Activated naive CD4-positive, alpha-beta T cell (primary cell): Measurements from ENCODE around the gene PHLPP1.
A peak's percentile ranks its signal among the peaks of the same experiment; 100 is the strongest.
"Not testable (repeated sequence)": the region's sequence is repeated elsewhere in the genome, so short reads cannot be mapped to it uniquely, and the experiment has no call there.

Experiments
- DNase-seq, 4 experiments: peaks; one replicate each; lab custom pipeline; 2025; lab: John Stamatoyannopoulos, UW

The PHLPP1 gene

DNA sequence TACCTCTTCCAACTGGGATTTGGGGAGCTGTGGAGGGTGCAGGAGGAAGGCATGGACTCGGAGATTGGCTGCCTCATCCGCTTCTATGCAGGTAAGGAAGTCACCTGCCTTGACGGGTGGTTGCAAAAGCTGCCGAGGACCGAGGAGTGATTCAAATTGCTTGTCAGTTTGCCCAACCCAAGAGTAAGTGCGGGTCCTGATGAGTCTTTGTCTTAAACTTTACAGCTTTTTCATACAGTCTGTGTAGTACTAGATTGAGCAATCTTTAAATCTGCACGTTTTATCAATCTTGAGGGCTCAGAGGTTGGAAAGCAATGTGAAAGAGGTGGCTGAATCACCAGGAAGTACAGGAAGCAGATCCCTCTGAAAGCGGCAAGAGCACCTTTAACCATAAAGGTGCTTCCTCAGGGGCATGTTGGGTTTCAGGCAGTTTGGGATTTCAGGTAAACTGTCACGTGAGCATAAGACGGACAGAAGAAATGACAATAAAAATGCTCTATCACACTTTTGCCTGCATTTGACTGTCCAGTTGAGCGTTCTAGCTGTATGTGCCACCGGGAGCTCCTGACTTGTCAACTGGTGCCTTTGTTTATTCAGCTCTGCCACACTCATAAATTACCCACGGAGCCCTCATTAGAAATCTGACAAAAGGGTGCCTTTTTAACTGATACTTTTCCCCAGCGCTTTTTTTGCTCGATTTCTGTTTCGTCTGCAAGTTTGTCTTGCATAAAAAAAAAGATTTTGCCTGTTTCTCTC lies 2.0 kb downstream of the PHLPP1 start:
- peak in 1 of 4 experiments; percentile 23 for DNase-seq

DNA sequence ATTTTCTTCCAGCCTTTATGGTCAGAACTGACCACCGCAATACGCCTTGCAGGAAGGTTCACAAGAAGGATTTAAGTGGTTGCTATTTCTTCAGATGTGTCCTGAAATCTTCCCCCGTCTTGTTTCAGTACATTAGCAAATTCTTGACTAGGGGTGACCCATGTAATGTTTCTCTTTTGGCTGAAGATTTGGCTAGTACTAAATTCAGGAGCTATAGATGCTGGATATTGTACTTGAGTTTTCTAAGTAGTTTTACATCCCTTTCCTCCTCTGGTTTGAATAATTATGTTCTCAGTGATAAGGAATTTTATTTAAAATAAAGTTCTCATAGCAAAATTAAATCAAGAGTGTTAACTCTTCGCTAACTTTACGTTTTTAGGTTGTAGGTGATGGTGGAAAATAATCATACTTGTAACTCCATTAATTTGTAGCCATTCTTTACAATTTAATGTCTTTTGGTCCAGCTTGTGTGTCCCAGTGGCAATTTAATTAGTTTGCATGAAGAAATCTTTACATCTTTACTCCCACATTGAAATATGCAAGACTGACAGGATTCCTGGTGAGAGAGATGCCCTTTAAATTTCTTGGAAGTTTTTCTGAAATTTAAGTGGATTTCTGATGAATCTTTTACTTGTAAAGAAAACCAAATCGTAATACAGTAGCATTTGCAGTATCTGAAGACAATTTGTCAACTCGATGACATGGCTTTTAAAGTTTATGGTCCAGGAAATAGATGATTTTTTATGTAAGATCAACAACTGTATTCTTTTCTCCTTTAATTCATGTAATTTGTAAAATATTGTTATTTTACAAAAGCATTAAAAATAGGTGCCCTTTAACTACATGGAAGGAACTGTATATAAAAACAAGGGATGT lies 2.8 kb downstream of the PHLPP1 start:
- DNase-seq = no peak

DNA sequence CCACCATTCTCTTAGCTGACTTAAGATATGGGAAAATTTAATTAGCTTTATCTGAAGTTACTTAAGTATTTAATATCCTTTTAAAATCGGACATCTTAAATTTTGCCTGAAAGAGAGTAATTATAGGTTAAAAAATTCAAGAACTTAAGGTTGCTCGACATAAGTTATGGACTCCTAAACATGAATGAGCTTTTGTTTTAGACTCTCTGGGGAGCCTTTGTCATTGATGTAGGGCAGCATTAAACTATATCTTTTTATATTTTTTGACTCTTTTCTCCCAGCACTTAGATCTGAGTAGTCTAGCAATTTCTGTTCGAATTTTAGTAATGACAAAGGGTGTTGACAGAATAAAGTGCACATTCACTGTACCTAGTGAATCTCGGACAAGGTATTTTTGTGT lies 4.7 kb downstream of the PHLPP1 start:
- DNase-seq = no peak

DNA sequence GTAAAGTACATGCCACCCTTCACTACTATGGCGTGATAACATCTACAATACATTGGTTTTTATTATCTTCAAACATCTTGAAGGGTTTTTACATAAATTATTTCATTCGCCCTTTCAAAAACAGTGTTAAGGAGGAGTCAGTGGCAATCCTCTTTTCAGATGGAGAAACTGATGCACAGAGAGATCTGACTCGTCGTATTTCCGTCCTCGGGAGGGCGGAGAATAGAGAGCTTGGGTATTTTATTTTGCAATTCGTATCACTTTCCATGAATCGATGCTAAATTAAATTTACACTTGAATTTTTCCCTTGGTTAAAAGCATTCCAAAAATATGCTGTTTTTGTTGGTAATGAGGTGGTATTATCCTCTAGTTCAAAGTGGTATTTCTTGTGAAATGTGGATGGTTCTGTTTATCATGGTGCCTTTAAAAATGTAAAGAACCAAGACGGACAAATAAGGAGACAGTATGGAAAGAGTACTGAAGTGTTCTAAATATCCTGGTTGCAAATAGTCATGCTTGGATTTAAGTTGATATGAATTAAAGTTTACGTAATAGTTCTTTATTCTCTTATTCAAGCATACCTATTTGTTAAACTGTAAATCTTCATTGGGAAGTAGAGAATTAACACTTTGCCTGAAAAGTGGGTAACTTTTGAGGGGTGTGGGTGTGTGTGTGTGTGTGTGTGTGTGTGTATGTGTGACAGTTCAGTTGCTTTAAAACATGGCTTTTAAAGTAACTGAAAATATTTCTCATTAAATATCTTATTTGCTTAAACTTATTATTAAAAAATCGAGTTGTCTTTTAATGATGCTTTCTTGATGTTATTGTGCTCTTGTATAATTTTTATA lies 5.6 kb downstream of the PHLPP1 start:
- no peak for DNase-seq

DNA sequence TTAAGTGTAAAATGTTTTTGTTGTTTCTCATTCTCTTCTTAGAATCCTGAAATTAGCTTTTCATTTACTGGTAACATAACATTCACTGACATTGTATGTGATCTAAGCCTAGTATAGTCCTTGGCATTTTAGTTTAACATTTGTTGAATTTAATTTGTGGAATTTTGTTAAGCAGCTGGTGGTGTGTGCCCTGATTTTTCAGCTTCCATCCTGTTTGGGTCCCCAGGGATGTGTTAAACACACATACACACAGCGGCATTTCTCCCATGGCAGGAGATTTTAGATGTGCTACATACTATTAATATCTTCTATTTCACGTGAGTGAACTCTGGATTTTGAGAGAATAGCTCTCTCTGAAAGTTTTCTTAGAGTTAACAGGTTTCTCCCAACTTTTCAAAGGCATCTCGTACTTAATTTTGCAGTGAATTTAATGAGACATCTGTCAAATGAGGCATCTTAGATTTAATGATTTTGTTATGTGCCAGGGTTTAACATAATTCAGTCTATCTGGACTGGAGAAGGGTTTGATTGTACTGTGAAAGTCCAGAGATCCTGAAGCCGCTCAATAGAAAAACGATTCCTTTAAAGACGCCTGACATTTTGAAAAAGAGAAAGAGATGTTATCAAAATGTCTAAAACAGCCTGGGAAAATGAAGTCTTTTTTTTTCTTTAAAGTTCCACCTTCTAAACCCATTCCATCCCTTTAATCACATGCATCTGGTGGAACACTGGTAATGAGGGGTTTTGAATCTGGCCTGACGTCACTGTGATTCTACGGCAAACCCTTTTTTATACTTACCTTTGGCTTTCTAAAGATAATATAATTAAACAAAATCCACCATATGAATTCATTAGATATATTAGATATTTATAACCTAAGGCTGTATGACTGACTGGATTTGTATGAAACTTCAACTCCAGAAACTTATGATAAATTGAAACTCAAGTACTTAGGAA lies 6.8 kb downstream of the PHLPP1 start:
- no peak for DNase-seq

DNA sequence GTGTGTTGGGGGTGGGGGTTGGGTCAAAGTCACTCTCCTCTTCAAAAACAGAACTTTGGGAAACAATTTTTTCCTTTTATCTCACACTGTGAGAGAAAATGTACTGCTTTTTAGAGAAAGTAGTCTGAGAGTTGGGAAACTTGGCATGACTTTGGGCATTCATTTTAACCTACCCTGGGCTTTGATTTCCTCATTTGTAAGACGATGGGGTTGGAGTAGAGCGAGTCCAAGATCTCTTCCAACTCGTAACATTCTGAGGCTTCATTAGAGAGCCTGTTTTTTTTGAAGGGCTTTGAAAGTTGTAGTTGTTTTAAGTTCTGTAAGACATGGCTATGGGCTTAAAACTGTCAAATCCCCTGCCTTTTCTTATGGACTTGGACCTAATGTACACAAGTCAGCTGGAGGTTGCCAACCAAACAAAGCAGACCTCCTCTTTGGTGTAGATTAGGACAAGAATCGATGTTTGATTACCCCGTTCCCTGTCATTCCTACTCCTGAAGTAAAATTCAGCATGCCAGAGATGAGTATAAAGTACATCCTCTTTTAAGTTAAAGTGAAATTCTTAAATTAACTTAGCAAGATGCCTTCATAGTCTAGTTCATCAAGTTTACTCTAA lies 8.4 kb downstream of the PHLPP1 start:
- no peak for DNase-seq

DNA sequence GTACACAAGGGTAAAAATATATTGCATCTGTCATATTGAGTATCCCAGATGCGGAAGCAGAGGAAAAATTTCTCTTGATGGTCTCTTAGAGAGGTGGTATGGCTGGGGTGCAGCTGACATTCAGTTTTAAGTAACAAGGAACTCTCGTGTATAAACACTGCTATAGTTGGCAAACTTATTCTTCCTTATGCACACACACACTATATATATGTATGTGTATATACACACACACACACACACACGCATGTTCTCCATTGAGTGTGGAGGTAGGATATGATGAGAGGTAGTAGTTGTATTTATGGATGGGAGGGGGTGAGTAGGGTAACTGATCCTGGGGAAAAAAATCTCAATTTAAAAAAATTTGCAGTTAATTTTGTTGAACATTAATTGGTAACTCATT lies 10.6 kb downstream of the PHLPP1 start:
- no peak for DNase-seq

DNA sequence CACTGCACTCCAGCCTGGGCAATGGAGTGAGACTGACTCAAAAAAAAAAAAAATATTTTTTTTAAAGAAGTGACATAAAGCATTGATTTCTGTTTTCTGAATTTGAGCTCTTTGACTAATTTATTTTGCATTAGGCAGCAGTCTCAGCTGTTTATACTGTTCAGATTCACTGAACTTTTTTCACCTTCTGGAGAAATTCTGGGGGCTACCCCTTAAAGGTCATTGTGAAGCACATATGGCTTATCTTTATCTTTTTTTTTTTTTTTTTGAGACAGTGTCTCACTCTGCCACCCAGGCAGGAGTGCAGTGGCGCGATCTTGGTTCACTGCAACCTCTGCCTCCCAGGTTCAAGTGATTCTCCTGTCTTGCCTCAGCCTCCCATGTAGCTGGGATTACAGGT lies 12.9 kb downstream of the PHLPP1 start:
- no peak for DNase-seq

DNA sequence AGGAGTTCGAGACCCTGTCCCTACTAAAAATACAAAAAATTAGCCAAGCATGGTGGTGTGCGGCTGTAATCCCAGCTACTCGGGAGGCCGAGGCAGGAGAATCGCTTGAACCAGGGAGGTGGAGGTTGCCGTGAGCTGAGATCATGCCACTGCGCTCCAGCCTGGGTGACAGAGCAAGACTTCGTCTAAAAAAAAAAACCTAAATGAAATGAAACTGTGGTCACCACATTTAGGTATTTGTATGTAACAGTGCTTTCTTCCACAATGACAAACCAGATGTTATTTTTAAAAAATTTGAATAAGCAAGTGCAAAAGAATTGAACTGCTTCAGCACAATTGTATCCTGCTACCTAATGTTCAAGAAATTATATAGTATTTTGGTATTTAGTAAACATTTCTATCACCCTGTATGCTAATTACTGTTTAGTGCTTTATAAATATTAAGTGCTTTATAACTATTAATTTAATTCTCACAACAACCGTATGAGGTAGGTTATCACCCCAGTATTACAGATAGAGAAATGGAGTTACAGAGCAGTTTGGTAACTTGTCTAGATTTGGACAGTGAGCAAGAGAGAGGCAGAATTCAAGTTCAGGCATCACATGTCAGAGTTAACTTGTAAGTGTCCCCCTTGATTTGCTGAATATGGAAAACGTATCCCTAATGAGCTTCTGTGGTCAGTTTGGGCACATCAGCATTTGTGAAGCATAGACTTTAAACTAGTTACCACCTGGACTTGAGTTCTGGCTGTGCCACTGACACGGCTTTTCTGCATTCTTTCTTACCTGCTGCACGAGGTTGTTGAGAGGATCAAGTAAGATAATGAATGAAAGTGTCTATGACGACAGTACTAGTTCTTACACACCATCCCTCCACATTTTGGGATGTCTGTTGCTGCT lies 14.4 kb downstream of the PHLPP1 start:
- no peak for DNase-seq

DNA sequence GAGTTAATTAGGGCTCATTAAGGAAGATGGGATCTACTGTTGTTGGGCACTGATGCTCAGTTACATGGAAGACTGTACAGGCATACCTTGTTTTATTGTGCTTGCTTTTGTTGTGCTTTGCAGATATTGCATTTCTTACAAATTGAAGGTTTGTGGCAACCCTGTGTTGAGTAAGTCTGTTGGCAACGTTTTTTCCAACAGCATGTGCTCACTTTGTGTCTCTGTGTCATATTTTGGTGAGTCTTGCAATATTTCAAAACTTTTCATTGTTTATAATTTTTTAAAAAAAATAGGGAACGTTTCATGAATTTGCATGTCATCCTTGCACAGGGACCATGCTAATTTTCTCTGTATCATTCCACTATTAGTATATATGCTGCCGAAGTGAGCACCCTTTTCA lies 15.6 kb downstream of the PHLPP1 start:
- no peak for DNase-seq

DNA sequence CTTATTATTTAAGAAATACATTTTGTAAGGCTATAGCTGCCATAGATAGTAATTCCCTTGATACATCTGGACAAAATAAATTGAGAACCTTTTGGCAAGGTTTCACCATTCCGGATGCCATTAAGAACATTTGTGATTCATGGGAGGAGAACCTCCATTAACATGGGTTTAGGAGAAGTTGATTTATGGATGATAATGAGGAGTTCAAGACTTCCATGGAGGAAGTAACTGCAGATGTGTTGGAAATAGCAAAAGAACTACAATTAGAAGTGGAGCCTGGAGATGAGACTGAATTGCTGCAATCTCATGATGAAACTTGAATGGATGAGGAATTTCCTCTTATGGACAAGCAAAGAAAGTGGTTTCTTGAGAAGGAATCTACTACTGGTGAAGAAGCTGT lies 17.3 kb downstream of the PHLPP1 start:
- no peak for DNase-seq

DNA sequence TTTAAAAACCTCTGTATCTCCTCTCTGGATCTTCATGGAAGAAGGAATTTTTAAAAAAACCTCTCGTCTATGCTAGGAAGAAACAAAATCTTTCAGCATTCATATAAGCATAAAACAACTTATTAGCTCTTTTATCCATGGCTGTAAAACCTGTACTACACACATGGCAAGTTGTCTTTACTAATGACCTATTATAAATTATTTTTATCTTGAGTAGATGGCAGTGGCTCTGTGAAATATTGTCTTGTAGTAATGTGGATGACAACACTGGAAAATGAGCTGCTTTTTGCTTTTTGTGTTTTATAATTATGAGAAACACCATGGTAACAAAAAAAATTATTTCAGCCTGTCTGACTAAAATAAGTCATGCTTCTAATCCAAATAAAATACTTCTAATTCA lies 18.9 kb downstream of the PHLPP1 start:
- DNase-seq = no peak

DNA sequence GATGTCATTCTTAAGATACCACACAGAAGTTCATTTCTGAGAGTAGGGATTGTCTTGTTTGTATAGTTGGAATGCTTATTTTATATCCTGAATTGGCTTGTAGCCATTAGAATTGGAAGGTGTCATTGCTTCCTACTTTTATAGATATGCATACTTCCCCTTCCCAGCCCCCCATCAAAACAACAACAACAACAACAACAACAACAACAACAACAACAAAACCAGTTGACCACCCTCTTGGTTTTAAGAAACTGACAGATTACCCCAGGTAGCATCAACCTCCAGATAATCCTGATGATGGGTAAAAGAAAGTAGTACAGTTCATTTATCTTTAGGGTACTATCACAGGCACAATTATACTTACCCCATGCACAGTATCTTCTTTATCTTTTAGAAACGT lies 20.0 kb downstream of the PHLPP1 start:
- no peak for DNase-seq

DNA sequence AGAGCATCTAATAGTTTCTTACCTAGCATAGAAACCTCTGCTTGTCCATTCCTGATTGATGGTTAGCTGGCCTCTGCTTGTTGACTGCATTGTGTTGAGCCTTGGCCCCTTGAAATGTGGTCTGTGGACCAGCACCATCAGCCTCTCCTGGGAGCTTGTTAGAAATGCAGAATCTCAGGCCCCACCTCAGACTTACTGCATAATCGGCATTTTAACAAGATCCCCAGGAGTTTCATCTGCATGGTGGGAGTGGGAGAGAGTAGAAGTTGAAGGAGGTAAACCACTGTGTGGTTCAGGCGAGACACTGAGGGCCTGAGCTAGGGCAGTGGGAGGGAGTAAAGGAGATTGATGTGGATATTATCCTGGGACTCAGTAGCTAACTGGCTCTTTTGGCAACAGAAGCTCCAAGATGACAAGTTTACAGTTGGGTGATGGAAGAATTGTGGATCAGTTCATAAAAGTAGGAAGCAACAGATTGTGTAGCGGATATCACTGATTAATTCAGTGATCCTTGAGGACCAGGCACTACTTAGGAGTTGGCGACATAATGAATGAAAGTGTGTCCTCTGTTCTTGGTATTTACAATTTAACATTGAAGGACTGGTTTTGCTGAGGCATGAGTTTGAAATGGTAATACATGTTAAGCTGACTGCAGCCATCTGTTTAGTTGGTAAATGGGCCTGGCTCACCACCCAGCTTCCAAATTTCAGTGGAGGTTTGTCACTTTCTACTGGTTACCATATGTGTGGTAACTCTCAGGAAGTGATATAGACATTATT lies 20.9 kb downstream of the PHLPP1 start:
- no peak for DNase-seq

DNA sequence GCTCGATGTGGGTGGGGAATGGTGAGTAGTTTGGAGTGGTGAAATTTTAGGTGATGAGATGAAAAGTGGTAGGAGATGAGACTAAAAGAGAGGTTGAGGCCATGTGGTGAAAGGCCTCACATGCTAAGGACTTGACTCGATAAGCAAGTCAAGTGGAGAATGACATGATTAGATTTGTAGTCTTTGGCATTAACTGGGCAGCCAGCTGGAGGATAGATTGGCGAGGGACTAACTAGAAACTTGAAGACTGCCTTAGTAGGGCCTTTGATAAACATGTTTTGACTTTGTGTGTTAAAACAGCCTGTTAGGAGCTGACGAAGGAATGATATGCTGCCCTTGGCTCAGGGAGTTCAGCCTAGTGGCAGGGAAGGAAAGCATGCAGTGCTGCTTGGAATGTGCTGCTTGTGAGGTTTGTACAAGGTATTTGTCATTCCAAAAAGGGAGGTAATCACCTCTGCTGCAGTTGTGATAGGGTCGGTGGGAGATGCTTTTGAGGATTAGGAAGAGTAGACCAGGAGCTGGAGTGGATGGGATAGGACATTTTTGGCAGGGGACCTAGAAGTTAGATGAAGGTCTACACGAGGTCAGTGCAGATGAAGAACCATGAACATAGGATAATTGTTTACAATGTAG lies 22.0 kb downstream of the PHLPP1 start:
- no peak for DNase-seq

DNA sequence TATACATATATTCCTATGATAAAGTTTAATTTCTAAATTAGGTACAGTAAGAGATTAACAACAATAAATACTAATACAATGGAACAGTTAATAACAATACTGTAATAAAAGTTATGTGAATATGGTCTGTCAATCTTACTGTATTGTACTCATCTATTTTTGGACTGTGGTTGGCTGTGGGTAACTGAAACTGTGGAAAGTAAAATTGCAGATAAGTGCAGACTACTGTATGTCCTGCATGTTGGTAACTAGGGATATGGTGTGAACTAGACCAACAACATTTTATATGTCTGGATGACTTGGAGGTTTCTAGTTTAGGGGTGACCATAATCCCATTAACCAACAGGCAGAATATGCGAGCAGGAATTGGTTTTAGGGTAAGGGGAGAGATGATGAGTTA lies 23.3 kb downstream of the PHLPP1 start:
- no peak for DNase-seq

DNA sequence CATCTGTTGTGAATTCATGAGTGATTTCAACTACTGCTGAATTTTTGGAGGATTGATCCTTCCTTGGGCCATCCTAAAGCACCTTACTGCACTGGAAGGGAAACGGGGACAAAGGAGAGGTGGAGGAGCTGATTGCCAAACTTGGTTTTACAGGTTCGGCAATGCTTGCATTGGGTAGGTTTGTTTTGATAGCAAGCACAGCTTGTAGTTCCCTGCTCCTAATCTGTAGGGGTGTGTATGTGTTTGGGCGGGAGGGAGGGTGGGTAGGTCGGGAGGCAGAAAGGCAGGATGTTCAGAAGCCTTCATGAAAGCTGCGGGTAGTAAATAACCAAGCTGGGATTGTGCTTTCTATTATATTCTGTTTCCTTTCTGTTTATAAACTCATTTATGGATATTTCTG lies 24.6 kb downstream of the PHLPP1 start:
- no peak for DNase-seq

DNA sequence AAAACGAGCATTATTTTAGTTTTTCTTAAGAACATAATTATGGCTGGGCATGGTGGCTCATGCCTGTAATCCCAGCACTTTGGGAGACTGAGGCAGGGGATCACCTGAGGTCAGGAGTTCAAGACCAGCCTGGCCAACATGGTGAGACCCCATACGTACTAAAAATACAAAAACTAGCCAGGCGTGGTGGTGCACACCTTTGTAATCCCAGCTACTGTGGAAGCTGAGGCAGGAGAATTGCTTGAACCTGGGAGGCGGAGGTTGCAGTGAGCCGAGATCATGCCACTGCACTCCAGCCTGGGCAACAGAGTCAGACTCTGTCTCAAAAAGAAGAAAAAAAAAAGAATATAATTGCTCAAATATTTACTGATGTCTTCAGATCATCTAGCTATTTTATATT lies 25.3 kb downstream of the PHLPP1 start:
- DNase-seq = not testable (repeated sequence)
